Right kidney (tissue), 9 donors: ENCODE measurements around the gene TSEN15.

ENCODE experiments used
- DNase-seq: peaks from one replicate; pipeline ENCODE4 v3.0.0-alpha.2; 2016
- long read RNA-seq, 8 donors: transcript quantifications; one replicate each; lab custom pipeline, GENCODE V29; 2026

TSEN15 gene
- long read RNA-seq, donor 1, transcript TSEN15-208 (4 exons, 2,219 nt), result minor isoform, 7 of 35 reads
- long read RNA-seq, donor 1, transcript TSEN15-203 (4 exons, 1,844 nt), result minor isoform, 6 of 35 reads
- long read RNA-seq, donor 1, transcript TSEN15-216 (5 exons, 1,986 nt), result major isoform, 9 of 35 reads
- long read RNA-seq, donor 1, partial matches to known transcripts, result 9 of 35 reads
- long read RNA-seq, donor 1, other reads (novel, unspliced or antisense), result 0 of 35 reads
- long read RNA-seq, donor 2, transcript TSEN15-208 (4 exons, 2,219 nt), result major isoform, 8 of 20 reads
- long read RNA-seq, donor 2, transcript TSEN15-216 (5 exons, 1,986 nt), result major isoform, 8 of 20 reads
- long read RNA-seq, donor 2, partial matches to known transcripts, result 0 of 20 reads
- long read RNA-seq, donor 2, other reads (novel, unspliced or antisense), result 0 of 20 reads
- long read RNA-seq, donor 3, partial matches to known transcripts, result 0 of 6 reads
- long read RNA-seq, donor 3, other reads (novel, unspliced or antisense), result 0 of 6 reads
- long read RNA-seq, donor 4, transcript TSEN15-203 (4 exons, 1,844 nt), result minor isoform, 6 of 22 reads
- long read RNA-seq, donor 4, transcript TSEN15-208 (4 exons, 2,219 nt), result minor isoform, 6 of 22 reads
- long read RNA-seq, donor 4, transcript TSEN15-216 (5 exons, 1,986 nt), result major isoform, 9 of 22 reads
- long read RNA-seq, donor 4, partial matches to known transcripts, result 0 of 22 reads
- long read RNA-seq, donor 4, other reads (novel, unspliced or antisense), result 0 of 22 reads
- long read RNA-seq, donor 5, transcript TSEN15-216 (5 exons, 1,986 nt), result major isoform, 9 of 25 reads
- long read RNA-seq, donor 5, partial matches to known transcripts, result 7 of 25 reads
- long read RNA-seq, donor 5, other reads (novel, unspliced or antisense), result 0 of 25 reads
- long read RNA-seq, donor 6, transcript TSEN15-216 (5 exons, 1,986 nt), result major isoform, 8 of 34 reads
- long read RNA-seq, donor 6, transcript TSEN15-203 (4 exons, 1,844 nt), result minor isoform, 6 of 34 reads
- long read RNA-seq, donor 6, transcript TSEN15-208 (4 exons, 2,219 nt), result minor isoform, 5 of 34 reads
- long read RNA-seq, donor 6, partial matches to known transcripts, result 11 of 34 reads
- long read RNA-seq, donor 6, other reads (novel, unspliced or antisense), result 0 of 34 reads
- long read RNA-seq, donor 7, transcript TSEN15-216 (5 exons, 1,986 nt), result major isoform, 9 of 20 reads
- long read RNA-seq, donor 7, transcript TSEN15-208 (4 exons, 2,219 nt), result minor isoform, 6 of 20 reads
- long read RNA-seq, donor 7, partial matches to known transcripts, result 0 of 20 reads
- long read RNA-seq, donor 7, other reads (novel, unspliced or antisense), result 0 of 20 reads
- long read RNA-seq, donor 8, transcript TSEN15-208 (4 exons, 2,219 nt), result major isoform, 13 of 37 reads
- long read RNA-seq, donor 8, transcript TSEN15-203 (4 exons, 1,844 nt), result minor isoform, 5 of 37 reads
- long read RNA-seq, donor 8, partial matches to known transcripts, result 14 of 37 reads
- long read RNA-seq, donor 8, other reads (novel, unspliced or antisense), result 0 of 37 reads

DNA sequence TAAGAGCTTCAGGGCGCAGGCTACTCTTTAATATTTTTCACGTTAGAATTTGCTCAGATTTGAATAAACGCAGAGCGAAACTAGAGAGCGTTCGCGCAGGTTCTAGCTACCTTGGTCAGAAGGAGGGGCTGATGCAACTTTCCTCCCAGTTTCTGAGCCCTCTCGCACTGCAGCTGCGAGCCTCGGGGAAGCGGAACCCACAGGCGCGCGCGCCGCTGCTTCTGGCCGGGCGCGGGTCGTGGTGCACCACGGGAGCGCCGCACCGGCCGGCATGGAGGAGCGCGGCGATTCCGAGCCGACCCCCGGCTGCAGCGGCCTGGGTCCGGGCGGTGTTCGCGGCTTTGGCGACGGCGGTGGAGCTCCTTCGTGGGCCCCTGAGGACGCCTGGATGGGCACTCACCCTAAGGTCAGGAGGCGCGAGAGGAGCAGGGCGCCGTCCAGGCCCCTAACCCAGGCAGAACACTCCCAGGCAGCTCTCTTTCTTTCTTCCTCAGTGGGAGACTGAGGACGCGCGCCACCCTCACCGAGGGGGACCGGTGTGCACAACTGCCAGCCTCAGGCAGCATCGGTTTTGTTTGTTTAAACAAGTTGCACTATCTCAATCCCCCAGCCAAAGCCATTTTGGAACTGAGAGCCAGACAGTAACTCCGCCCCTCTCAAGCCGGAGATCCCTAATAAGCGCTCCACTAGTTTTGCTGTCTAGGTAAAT is at the start of gene TSEN15:
TSS of gene TSEN15 (plus strand) at position 246 of the 709 bp plus-strand sequence. CDS start at position 272, 26 bp downstream.
- DNase-seq, result peak; percentile 93

DNA sequence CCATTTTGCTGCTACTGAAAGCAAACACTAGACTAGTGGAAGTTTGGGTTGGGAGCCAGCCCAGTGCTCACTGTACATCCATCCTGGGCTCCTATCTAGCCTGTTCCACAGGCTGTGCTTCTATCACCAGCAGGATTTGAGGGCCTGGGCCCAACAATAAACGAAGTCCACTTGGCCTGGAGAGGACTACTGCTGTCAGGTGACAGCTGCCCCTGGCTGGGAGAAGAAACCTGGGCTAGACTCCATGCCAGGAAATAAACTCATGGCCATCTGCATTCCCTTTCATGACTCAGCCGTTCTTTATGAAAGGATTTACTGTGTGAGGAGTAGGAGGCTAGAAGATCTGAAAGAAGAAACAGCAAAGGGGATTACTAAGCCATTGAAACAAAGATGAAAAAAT is 49.5 kb upstream of the TSEN15 start:
- DNase-seq, result no peak

DNA sequence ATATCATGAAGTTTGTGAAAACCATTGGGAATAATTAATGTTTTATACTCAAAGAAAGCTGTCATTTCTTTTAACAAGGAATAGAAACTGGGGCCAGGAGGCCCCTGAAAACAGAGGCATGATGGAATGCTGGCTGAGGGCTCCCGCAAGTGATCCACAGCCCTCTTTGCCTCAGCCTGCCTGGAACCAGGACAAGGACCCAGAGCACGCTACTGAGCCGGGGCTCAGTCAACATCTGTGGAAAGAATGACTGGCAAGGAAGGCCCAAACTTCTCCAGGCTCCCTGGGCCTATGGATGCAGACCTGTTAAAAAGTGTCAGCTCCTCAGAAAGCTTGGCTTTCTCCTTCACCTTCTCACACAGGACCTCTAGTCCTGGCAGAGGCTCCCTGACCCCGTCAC is 46.6 kb upstream of the TSEN15 start:
- no peak for DNase-seq

DNA sequence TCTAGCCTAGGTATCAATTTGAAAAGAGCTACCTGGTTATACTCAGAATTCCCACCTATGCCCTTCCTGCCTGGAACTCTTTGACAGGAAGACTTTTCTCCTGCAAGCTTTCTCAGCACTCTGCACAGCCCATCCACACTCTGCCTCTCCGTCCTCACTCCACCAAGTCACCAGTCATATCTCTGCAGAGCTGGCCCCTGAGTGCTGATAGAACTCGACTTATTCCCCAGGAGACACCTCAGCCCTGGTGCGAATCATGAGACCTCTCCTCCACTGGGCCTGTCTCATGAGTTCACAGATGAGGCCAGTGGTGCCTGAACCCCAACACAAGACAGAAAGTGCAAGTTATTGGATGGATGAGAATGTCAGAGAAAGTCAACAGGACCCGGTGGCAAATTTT is 46.0 kb upstream of the TSEN15 start:
- no peak for DNase-seq

DNA sequence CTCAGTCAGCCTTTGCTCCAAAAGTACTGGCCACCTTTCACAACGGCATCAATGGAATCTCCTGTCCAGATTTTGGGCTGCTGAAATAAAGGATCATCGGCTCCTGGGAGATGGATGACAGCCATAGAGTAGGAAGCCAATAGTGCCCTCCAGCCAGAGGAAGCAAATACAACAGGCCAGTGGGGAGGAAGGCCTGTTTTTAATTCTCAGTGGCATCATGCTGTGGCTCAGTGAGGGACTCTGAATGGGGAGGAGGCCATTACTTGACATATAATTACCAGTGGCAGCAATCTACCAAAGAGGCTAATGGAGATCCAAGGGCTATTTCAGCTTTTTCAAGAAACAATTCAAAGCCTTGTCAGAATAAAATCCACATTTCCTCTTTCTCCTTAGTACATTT is 40.7 kb upstream of the TSEN15 start:
- no peak for DNase-seq

DNA sequence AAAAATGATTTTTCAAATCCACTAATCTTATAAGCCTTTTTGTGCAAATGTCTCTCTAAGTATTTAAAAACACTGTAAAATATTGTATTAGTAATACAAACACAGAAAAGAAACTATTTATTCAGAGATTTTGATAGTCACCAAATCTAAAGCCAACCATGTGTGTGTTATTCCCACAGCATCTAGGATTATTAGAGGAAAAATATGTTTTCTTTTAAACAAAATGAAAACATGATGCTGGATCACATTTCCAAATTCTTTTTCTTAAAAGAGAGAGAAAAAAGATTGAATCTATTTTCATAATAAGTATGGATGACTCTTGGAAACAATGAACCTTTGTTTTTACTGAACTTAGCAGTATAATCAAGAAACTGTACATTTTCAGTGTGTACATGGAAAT is 39.3 kb upstream of the TSEN15 start:
- DNase-seq, result no peak

DNA sequence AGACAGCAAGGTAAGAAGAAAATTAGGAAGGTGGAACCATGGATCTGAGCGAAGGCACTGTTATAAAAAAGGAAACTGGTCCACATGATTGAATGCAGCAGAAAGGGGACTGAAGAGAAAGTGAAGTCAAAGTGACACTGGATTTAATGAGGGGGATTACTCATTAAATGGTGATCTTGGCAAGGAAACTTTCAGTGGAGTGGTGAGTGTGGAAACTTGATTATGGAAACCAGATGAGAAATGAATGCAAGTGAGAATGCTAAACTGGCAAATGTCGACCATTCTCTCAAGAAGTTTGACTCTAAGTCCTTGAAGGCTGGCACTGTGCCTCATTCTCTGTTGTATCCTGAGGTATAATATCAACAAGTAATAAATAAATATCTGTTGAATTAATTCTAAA is 37.3 kb upstream of the TSEN15 start:
- DNase-seq, result no peak

DNA sequence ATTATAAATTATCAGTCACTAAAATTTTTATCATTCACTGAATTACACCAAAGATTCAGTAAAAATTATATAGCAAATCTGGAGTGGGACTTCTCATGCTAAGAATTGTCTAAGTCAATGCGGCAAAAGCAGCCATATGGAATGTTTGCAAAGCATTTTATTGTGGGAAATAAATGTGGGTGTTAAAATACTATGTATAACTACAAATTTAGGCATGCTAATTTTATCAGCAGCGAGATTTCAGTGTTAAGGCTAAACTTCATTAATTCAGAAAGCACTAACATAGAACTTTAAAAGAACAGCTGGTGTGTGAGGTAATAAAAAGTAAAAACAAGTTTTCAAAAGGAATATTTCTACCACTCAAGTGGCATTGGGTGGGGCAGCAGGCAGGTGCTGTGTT is 35.4 kb upstream of the TSEN15 start:
- no peak for DNase-seq

DNA sequence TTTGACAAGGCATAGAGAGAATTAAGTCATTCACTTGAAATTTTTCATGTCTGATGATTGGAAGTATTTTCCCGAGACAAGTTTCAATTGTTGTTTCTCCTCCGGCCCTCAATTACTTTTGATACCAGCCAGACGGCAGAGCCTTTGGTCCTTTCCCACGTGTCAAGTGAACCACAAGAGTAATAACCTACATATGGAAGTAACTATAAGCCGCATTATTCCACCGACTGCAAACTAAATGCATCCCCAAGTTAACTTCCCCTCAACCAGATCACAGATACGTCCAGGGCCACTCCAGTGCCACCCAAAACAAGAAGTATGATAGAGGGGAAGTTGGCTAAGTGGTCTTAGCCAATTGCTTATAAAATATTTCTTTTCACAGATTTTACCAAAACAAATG is 34.2 kb upstream of the TSEN15 start:
- no peak for DNase-seq

DNA sequence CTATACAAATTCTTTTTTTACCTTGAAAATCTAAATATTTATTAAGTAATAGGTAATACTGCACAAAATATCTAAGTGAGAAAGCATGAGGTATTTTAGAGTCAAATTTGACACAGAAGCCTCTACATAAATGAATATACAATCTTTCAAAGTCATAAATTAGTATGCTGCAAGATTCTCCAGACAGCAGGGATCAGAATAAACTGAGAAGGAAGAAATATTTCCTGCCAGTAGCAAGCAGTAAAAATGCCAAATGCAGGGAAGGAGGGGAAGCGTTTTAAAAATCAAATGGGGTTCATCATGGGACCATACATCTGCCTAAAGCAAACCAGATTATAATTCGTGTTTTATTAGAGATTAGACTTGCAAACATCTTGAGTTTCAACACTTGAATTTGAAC is 32.9 kb upstream of the TSEN15 start:
- no peak for DNase-seq

DNA sequence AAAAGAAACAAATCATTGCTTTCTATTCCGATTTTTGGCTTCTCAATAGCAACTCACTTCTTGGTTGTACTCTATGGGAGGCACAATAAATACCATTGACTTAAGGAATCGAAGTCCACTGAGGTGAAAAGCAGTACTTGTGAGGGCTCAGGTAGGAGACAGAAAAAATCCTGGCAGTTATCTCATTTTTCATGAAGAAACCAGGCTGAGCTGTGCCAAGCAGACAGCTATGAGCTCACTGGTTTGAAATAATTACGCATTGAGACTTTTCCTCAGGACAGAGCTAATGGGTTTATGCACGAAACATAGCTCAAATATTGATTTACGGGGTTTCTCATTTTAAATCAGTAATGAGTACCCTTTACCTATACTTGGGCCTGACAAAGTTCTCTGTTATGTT is 32.5 kb upstream of the TSEN15 start:
- DNase-seq, result no peak

DNA sequence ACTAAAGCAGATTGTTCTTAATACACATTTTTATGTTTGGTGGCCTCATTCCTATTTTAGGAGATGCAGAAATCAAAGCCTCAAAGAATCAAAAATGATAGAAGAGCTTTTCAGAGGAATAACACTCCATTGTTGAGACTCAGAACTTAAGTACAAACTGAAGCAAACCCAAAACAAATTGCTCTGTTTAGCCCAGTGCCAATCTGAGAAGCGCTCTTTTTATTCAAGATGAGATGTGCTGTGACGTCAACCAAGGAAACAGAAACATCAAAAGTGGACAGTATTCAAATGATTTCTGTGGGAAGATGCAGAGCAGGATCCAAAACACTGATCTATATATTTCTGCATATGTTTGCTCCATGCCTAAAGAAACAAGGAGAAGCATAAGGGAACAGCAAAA is 32.0 kb upstream of the TSEN15 start:
- no peak for DNase-seq

DNA sequence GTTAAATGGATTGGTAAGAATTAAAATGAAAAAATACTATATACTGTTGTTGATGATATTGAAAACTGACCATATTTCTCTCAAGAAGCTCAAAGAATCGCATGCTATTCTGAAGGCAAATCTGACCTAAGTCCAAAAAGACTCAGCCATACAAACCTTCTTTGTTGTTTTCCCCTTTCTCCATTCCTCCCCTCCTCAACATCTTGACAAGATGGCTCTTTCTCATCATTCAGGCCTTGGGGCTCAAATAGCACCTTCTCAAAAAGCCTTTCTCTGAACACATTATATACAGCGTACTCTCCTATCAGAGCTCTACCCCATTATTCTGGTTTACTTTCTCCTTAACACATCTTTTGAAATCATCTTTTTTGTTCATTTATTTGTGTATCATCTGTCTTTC is 31.2 kb upstream of the TSEN15 start:
- DNase-seq, result no peak

DNA sequence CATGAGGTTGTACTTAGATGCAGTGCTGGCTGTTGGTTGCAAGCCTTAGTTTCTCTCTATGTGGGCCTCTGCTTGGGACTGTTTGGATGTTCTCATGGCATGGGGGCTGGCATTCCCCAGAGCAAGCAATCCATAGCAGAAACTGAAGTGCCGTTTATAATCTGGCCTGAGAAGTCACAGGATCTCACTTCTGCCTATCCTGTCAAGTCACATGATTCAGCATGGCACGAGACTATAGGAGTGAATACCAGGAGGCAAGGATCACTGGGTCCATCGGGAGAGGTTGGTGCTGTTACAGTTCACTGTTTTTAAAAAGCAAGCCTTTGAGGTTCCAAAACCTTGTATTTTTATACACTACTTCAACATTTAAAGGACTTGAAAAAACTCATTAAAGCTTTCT is 30.7 kb upstream of the TSEN15 start:
- no peak for DNase-seq

DNA sequence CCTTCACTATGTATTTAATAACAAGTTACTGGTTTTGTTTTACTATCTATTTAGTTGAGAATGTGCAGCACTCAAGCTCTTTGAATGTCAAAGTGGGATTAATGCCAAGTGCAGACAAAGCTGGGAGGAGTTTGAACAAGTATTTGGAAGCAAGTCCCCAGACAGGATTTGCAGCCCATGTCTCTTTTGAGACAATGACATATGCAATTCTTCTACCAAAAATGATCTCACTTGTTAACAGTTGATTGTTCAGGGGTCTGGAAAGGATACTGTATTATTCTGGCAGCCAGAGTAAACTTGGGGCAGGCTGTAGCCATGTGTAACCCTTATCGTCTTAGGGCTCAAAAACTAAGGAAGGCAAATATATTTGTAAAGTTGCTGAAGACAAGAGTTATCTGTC is 29.8 kb upstream of the TSEN15 start:
- DNase-seq, result no peak

DNA sequence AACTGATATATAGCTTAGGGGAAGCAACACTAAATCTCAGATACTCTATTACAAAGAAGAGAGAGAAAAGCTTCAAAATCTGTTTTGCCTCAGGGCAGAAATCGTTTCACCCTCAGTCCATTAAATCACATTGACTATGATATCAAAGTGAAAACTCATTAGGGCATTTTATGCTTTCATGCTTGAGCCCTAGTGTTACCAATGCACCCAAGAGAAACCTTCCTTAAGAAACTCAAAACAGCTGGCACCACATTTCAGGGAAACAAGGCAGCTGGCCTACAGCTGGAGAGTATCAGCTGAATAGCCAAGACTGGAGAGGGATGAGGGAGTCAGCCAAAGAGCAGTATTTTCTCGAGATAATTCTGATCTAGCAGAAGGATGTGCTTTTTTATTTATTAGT is 28.9 kb upstream of the TSEN15 start:
- DNase-seq, result peak; percentile 54

DNA sequence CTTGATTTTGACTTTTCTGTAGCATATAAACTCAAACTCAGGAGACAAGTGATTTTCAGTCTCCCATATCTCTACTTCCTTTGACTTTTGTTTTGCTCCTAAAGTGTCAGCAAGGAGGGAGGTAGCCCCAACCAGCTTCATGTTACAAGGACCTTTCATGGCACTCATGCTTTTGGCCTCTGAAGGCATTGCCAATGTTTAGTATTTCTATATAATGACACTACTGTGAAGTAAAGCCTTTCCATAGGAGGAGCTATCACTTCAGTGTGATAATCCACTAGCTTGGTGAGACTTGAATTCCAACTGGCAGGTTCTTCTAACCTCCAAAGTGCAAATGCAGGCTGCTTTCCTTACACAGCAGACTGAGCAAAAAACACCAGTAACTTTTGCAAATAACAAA is 28.4 kb upstream of the TSEN15 start:
- no peak for DNase-seq

DNA sequence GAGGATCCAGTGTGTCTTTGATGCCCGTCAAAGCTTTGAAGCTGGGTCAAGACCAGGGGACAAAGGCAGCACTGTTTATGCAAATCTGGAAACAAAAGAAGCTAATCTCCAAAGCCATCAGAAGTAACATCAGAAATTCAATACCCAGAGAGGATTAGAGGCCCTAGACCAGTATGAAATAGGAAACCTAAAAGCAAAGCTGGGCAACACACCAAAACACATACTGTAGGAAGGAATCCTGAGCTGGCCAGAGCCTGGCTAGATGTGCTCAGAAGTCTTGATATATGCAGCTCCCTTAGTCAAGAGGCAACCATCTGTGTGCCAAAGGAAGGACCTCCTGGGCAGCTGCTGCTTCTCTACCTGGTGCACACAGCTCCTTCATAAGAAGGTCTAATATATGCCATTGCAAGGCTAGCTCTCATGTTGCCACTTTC is 26.3 kb upstream of the TSEN15 start:
- peak; percentile 28 for DNase-seq

DNA sequence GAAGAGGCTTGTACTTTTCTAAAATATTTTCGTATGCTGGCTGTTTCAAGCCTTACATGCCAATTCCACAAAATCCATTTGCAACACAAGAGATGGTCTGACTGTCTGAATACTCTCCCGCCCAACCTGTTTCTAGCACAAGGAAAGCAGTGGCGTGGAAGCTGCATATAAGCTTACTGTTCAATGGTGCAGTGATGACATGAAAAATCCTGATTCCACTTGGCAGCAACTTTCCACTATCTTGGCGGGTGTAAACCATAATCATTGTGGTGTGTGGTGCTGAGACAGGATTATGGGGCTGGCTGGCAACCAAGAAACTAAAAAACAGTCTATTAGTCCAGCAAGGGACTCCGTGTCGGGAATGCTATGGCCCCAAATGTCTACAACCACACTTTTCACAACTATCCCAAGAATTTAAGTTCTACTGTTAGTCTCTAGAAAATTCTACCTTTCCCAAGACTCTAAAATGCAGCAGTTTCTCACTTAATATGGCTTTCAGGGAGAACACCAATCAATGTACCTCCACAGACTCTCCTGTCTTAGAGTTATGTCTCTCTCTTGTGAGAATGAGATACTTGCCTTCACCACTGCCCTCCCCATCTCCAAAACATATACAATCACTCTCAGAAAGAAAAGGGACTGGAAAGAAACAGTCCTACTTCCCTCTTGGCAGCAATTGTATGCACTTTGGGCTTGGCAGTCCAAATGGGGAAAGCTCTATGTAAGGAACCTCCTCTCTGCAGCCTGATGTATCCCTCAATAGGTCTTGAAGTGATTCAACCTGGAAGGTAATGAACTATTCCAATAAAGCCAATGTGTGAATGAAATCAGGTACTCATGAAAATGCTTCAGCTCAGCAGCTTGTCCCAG is 23.5 kb upstream of the TSEN15 start:
- DNase-seq, result no peak

DNA sequence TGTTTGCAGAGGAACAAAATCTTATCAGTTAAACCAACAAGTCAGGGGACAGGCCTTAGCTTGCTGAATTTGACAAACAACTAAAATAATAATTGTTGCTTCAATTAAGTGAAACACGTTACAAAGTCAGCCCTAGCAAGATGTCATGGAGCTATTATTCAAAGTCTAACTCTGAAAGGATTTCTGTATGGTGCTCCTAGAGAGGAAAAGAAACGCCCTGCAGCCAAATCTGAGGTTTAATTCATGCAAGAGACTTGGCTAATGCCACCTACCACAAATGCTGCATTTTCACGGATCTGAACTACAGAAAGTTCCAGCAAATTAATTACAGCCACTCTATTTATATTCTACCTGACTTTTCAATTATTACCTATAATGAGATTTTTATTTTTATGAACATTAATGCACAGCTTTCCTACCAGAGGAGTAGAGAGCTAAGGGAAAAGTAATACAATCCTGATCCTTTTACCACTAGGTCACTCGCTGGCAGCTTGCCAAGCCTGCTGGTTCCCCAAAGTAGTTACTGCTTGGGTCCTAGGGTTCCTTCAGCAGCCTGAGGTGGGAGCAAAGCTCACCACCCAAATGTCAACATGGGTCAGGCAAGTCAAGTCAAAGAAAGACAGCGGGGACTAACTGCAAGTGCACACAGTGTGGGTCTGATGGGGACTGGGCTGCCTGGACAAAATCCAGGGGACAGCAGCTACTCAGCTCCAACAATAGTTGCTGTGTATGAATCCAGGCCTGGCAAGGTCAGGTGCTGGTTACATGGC is 22.5 kb upstream of the TSEN15 start:
- no peak for DNase-seq
